ENCODE results near the gene CDH4. TPM values are rescaled to one million over a fixed set of nuclear protein-coding genes. Genes with fewer than 3 reads are reported as not detected.

Gene CDH4
- total and polyA plus RNA-seq, 9 of the 15 experiments (the other 6 are each of a cell fraction or from before 2014, with no cell fraction given), result 0.04 TPM; not detected in 8

GRCh38 chr20:61311656-61312387, 59.8 kb downstream of the CDH4 start (continued):
- TF ChIP-seq ZFP36 (IDR thresholded peaks at IDR 0.05; ENCODE audit: low read depth, low read length, partially characterized antibody) (no peak), ZEB2 (IDR thresholded peaks at IDR 0.05) (no peak), MAZ (CRISPR knock-in tag; conservative IDR thresholded peaks at IDR 0.05 in 1 of 2, IDR thresholded peaks at IDR 0.05 in 1 of 2) (no peak), HDAC2 (IDR thresholded peaks at IDR 0.05) (no peak)

GRCh38 chr20:61312925-61313324, 60.9 kb downstream of the CDH4 start:
- Histone ChIP-seq H3K79me2 (ENCODE audit: control insufficient read depth, insufficient read depth, low read length) (no peaks in the 10 kb centered on the region), H3K27ac (ENCODE audit: extremely low read depth, low read depth, low read length) (no peak overlapping the region), H3K27me3 (ENCODE audit: control insufficient read depth in 2 of 2, insufficient read depth in 2 of 2, low read length in 2 of 2) (peaks cover 4 to 11% of the 10 kb centered on the region in 2 experiments; a peak in 3 of 5 replicates), H3K4me3 (no peak overlapping the region), H4K20me1 (replicated peaks; ENCODE audit: control insufficient read depth, insufficient read depth, low read length) (peaks cover 3% of the 10 kb centered on the region; the same call in 1 of the 2 replicates), H3K4me1 (replicated peaks in 1 of 2; ENCODE audit: control insufficient read depth in 2 of 2, insufficient read depth in 2 of 2, low read length in 2 of 2) (0 out of 5 replicates have a peak, but pooled peaks cover 0 to 3% of the 10 kb centered on the region in 2 experiments), H3K36me3 (ENCODE audit: control insufficient read depth, insufficient read depth, low read length) (no peaks in the 10 kb centered on the region), H3K9me3 (replicated peaks; ENCODE audit: control insufficient read depth, insufficient read depth, low read depth, low read length) (no peaks in the 10 kb centered on the region), H2AFZ (ENCODE audit: low read depth, low read length) (no peak overlapping the region), H3K9me1 (ENCODE audit: control insufficient read depth, insufficient read depth, low read length) (no peaks in the 10 kb centered on the region), H3K4me2 (ENCODE audit: insufficient read depth, low read length) (no peak overlapping the region), H3K9ac (ENCODE audit: insufficient read depth in 1 of 2, low read depth in 2 of 2, low read length in 2 of 2) (no peak overlapping the region)
- no peak for TF ChIP-seq ILF3 (IDR thresholded peaks at IDR 0.05; ENCODE audit: borderline replicate concordance)
- no peak for TF ChIP-seq ZNF740 (CRISPR knock-in tag; IDR thresholded peaks at IDR 0.05)
- no peak for TF ChIP-seq ZNF740 (tag; IDR thresholded peaks at IDR 0.05)
- TF ChIP-seq ZBTB1 (CRISPR knock-in tag; IDR thresholded peaks at IDR 0.05; ENCODE audit: borderline replicate concordance, low read depth), result no peak
- no peak for TF ChIP-seq GATA2 (CRISPR knock-in tag; IDR thresholded peaks at IDR 0.05)
- 0% methylated on average over 12 of the region's 13 CpGs for WGBS (ENCODE audit: insufficient coverage, low coverage, missing lambda C conversion rate)
- ChIA-PET POLR2A (no interaction called here), CTCF (ENCODE audit: low intra/inter-chr PET ratio) (no interaction called here)
- no peak for ATAC-seq
- no peak for DNase-seq (ENCODE audit: extremely low read depth in 1 of 4, low spot score in 3 of 4)
- intact Hi-C loops (cut with micrococcal nuclease) (no loop called here), in situ Hi-C loops (cut with MboI) (no loop called here)
- no TSS peak for BruUV-seq (replicated peaks)
- no peak for FAIRE-seq
